GM12878 (cell line): ENCODE data around the gene C15orf61. TPM values are rescaled to one million over a fixed set of nuclear protein-coding genes. Genes with fewer than 3 reads are reported as not detected.

Experiments used
- ATAC-seq: fragments of 200-7000 bp; cut with Tn5 transposase; 3 replicates; pipeline ENCODE4 v1.9.1; 2020; ENCODE audit warnings: mild to moderate bottlenecking, moderate library complexity
- BruUV-seq: library from RNA; stranded (reverse); fragments of 400-500 nt; replicated peaks from 2 replicates; lab custom pipeline; 2021; lab: Mats Ljungman, UMichigan
- CTCF ChIA-PET: fragments of 300-600 bp; sonication (Branson Sonifier 250); formaldehyde crosslinking; extraction: SDS; loops from one replicate; lab custom pipeline; 2021; ENCODE audit warnings: inconsistent platforms; lab: Yijun Ruan, JAX
- POLR2A ChIA-PET: fragments of 350-600 bp; formaldehyde crosslinking; extraction: SDS; loops from one replicate; lab custom pipeline; 2021; ENCODE audit warnings: inconsistent platforms; lab: Charles Lee
- RAD21 ChIA-PET: fragments of 300-600 bp; sonication (Branson Sonifier 250); formaldehyde crosslinking; loops from one replicate; lab custom pipeline; 2023; ENCODE audit warnings: antibody characterized with exemption; ENCODE audit not compliant: unreplicated experiment; lab: Charles Lee
- SMC1A ChIA-PET: fragments of 300-600 bp; sonication (Branson Sonifier 250); formaldehyde crosslinking; loops from one replicate; lab custom pipeline; 2023; ENCODE audit not compliant: unreplicated experiment, uncharacterized antibody; lab: Charles Lee
- DNase-seq: peaks from one replicate; pipeline ENCODE4 v3.0.0-alpha.2; 2011; ENCODE audit warnings: low read depth, low spot score
- FAIRE-seq: peaks from 3 replicates; lab custom pipeline; 2011; peaks lifted over from hg19 to GRCh38; lab: Jason Lieb, UNC
- H2AFZ ChIP-seq: 2 replicates; pipeline ENCODE4 v1.6.0; 2011; ENCODE audit warnings: low read depth, low read length, control low read depth; ENCODE audit not compliant: control insufficient read depth
- H3K27ac ChIP-seq: 2 replicates; pipeline ENCODE4 v1.5.1; 2011; ENCODE audit warnings: control low read depth; ENCODE audit not compliant: control insufficient read depth, insufficient read depth
- H3K27me3 ChIP-seq, 2 experiments: replicated peaks in 1 of 2; 2 replicates each; pipeline versions ENCODE4 v1.6.0 to v1.6.1; 2011; ENCODE audit warnings: low read length in 1 of 2; ENCODE audit not compliant: control insufficient read depth in 2 of 2, insufficient read depth in 2 of 2
- H3K36me3 ChIP-seq, 2 experiments: 2 replicates each; pipeline ENCODE4 v1.5.1; 2011; ENCODE audit warnings: low read length in 1 of 2; ENCODE audit not compliant: control insufficient read depth in 2 of 2, insufficient read depth in 2 of 2
- H3K4me1 ChIP-seq: 2 replicates; pipeline ENCODE4 v1.6.1; 2011; ENCODE audit warnings: mild to moderate bottlenecking, low read length, moderate library complexity, mixed read lengths; ENCODE audit not compliant: control insufficient read depth, insufficient read depth
- H3K4me2 ChIP-seq: 2 replicates; pipeline ENCODE4 v1.6.0; 2011; ENCODE audit warnings: control low read depth; ENCODE audit not compliant: control insufficient read depth, insufficient read depth
- H3K4me3 ChIP-seq: fragments of 200-600 bp; sonication (generic); 2 replicates; pipeline ENCODE4 v1.5.1; 2016
- H3K79me2 ChIP-seq: 2 replicates; pipeline ENCODE4 v1.6.0; 2011; ENCODE audit warnings: low read length; ENCODE audit not compliant: control insufficient read depth, insufficient read depth
- H3K9ac ChIP-seq: 2 replicates; pipeline ENCODE4 v1.8.0; 2011; ENCODE audit warnings: low read length, control low read depth, mixed read lengths; ENCODE audit not compliant: control insufficient read depth, insufficient read depth
- H3K9me3 ChIP-seq: replicated peaks from 3 replicates; pipeline ENCODE4 v1.5.1; 2011; ENCODE audit warnings: mild to moderate bottlenecking, low read length; ENCODE audit not compliant: control insufficient read depth, insufficient read depth
- H4K20me1 ChIP-seq: 2 replicates; pipeline ENCODE4 v1.6.0; 2011; ENCODE audit not compliant: control insufficient read depth, insufficient read depth
- CBFB ChIP-seq: IDR thresholded peaks from 2 replicates; pipeline ENCODE4 v1.6.1; 2016; ENCODE audit warnings: antibody characterized with exemption, low read depth
- CHD4 ChIP-seq: fragments of 200-600 bp; sonication (generic); IDR thresholded peaks from 2 replicates; pipeline ENCODE4 v1.6.1; 2016; ENCODE audit warnings: mild to moderate bottlenecking
- EP300 ChIP-seq, 2 experiments: fragments of 150-350 bp in 1 of 2; IDR thresholded peaks; 2 replicates each; pipeline ENCODE4 v1.6.1; 2011 to 2012; ENCODE audit warnings: low read depth in 2 of 2, low read length in 2 of 2, borderline replicate concordance in 1 of 2, improper control_type of control experiment in 1 of 2, inconsistent platforms in 1 of 2; ENCODE audit not compliant: control insufficient read depth in 1 of 2
- HDGF ChIP-seq: fragments of 450-650 bp; IDR thresholded peaks from 2 replicates; pipeline ENCODE4 v1.6.1; 2016; ENCODE audit warnings: antibody characterized with exemption
- KAT2A ChIP-seq: conservative IDR thresholded peaks from 2 replicates; pipeline ENCODE4 v1.6.1; 2011; ENCODE audit warnings: low read depth, low read length; ENCODE audit not compliant: control insufficient read depth
- MXI1 ChIP-seq: fragments of 150-350 bp; IDR thresholded peaks from 2 replicates; pipeline ENCODE4 v1.6.1; 2011; ENCODE audit warnings: low read depth, mild to moderate bottlenecking, inconsistent platforms, low read length, improper control_type of control experiment
- RB1 ChIP-seq: fragments of 450-650 bp; formaldehyde crosslinking; IDR thresholded peaks from 2 replicates; pipeline ENCODE4 v1.6.1; 2017; ENCODE audit warnings: mild to moderate bottlenecking, borderline replicate concordance
- RELA ChIP-seq: fragments of 450-650 bp; IDR thresholded peaks from 2 replicates; pipeline ENCODE4 v1.8.0; 2014; ENCODE audit warnings: borderline replicate concordance; ENCODE audit not compliant: partially characterized antibody
- WGBS: methylation state at CpG from one replicate; pipeline ENCODE4 v1.1.6; 2016; ENCODE audit warnings: low lambda C conversion rate; ENCODE audit not compliant: insufficient replicate concordance, insufficient coverage; ENCODE audit errors: missing lambda C conversion rate; 5-methylcytosine and 5-hydroxymethylcytosine counted together
- in situ Hi-C: fragments of 300-500 bp; cut with MboI; formaldehyde crosslinking; loops from 9 replicates; pipeline ENCODE4 v1.14.3; 2018; ENCODE audit warnings: mixed read lengths
- intact Hi-C: fragments of 100-400 bp; cut with micrococcal nuclease; formaldehyde crosslinking; loops from one replicate; pipeline ENCODE4 v1.14.2; 2022; ENCODE audit not compliant: unreplicated experiment
- polyA plus RNA-seq, 11 experiments: library from polyadenylated mRNA; depleted of rRNA in 4 of 11; unstranded in 6 of 11; stranded (reverse) in 5 of 11; fragments of >200 nt; fragmentation: Nextera tagmentation in 4 of 11; fragmentation: Illumina TruSeq in 1 of 11; extraction: Ambion mirVana in 4 of 11; extraction: Trizol in 1 of 11; gene quantifications; 1 replicate in 1 of 11; 2 replicates in 10 of 11; pipeline versions ENCODE4 v1.2.1 to v1.2.3, GENCODE V29; 2011 to 2016; ENCODE audit warnings: inconsistent platforms in 2 of 11, missing spikeins in 2 of 11, low read depth in 1 of 11
- total RNA-seq, 4 experiments: library from RNA; depleted of rRNA in 3 of 4; stranded (reverse); fragments of >200 nt in 3 of 4; fragmentation: Illumina TruSeq in 1 of 4; extraction: Trizol in 1 of 4; gene quantifications; 2 replicates each; pipeline versions ENCODE4 v1.2.1 to v1.2.3, GENCODE V29; 2013 to 2021
- TF ChIP-seq, protein P1 (sequence below): IDR thresholded peaks from 2 replicates; pipeline ENCODE4 v1.6.1; 2012; ENCODE audit warnings: low read depth, low read length, improper control_type of control experiment
- TF ChIP-seq, protein P2 (sequence below): fragments of 450-650 bp; IDR thresholded peaks from 2 replicates; pipeline ENCODE4 v1.6.1; 2017; ENCODE audit warnings: mild to moderate bottlenecking
- TF ChIP-seq, protein P3 (sequence below): fragments of 450-650 bp; IDR thresholded peaks from 2 replicates; pipeline ENCODE4 v1.6.1; 2016; ENCODE audit warnings: mild to moderate bottlenecking

Gene C15orf61
- total and polyA plus RNA-seq, 10 of the 15 experiments (the other 5 are each of a cell fraction or from before 2014, with no cell fraction given): 1.4 to 8.7 (median 4.3) TPM

DNA sequence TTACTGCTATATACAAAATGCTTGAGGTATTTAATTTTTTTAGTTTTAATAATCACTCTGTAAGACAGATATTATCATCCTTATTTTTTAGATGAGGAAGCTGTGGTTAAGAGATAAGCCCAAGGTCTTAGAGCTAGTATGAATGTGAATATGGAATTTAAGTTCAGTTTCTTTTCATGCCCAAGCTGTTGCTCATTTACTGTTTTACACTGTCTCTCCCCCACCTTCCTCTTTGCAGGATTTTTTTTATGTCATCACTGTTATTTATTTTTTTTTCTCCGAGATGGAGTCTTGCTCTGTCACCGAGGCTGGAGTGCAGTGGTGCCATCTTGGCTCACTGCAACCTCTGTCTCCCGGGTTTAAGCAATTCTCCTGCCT lies 44.0 kb downstream of the C15orf61 start:
- WGBS: 74% methylated on average over 3 of the region's 3 CpGs
- ChIA-PET CTCF (interaction anchor here (1.1 to 1.3 kb wide), 2 partner anchors 15 to 46 kb away, joined by 5 read pairs; no protein-coding TSS in a partner anchor), SMC1A (interaction anchor here (0.6 to 2.2 kb wide), 12 partner anchors 9 to 179 kb away, joined by 3 to 19 read pairs (median 3); no protein-coding TSS in a partner anchor), POLR2A (interaction anchor here (1.3 kb wide), 1 partner anchor 44 kb away, joined by 3 read pairs; the partner anchor contains the start of gene C15orf61), RAD21 (interaction anchor here (0.6 to 1.6 kb wide), 6 partner anchors 37 to 199 kb away, joined by 3 to 4 read pairs (median 3); partner anchors contain the start of gene C15orf61)
- FAIRE-seq (no peak), ATAC-seq (peak; percentile 67), DNase-seq (no peak)
- TF ChIP-seq, protein P1, sequence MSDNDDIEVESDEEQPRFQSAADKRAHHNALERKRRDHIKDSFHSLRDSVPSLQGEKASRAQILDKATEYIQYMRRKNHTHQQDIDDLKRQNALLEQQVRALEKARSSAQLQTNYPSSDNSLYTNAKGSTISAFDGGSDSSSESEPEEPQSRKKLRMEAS: no peak
- TF ChIP-seq CHD4: no peak
- no peak for TF ChIP-seq MXI1
- no peak for TF ChIP-seq RB1
- TF ChIP-seq CBFB: 0 out of 2 replicates have a peak, but pooled peaks have one; percentile 7
- TF ChIP-seq EP300 (IDR thresholded peaks at IDR 0.05; ENCODE audit: borderline replicate concordance in 1 of 2, control insufficient read depth in 1 of 2, low read depth in 2 of 2, low read length in 2 of 2): no peak
- TF ChIP-seq, protein P2, sequence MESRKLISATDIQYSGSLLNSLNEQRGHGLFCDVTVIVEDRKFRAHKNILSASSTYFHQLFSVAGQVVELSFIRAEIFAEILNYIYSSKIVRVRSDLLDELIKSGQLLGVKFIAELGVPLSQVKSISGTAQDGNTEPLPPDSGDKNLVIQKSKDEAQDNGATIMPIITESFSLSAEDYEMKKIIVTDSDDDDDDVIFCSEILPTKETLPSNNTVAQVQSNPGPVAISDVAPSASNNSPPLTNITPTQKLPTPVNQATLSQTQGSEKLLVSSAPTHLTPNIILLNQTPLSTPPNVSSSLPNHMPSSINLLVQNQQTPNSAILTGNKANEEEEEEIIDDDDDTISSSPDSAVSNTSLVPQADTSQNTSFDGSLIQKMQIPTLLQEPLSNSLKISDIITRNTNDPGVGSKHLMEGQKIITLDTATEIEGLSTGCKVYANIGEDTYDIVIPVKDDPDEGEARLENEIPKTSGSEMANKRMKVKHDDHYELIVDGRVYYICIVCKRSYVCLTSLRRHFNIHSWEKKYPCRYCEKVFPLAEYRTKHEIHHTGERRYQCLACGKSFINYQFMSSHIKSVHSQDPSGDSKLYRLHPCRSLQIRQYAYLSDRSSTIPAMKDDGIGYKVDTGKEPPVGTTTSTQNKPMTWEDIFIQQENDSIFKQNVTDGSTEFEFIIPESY: no peak
- no peak for TF ChIP-seq RELA
- 0 out of 2 replicates have a peak, but pooled peaks have one; percentile 48 for TF ChIP-seq HDGF
- TF ChIP-seq, protein P3, sequence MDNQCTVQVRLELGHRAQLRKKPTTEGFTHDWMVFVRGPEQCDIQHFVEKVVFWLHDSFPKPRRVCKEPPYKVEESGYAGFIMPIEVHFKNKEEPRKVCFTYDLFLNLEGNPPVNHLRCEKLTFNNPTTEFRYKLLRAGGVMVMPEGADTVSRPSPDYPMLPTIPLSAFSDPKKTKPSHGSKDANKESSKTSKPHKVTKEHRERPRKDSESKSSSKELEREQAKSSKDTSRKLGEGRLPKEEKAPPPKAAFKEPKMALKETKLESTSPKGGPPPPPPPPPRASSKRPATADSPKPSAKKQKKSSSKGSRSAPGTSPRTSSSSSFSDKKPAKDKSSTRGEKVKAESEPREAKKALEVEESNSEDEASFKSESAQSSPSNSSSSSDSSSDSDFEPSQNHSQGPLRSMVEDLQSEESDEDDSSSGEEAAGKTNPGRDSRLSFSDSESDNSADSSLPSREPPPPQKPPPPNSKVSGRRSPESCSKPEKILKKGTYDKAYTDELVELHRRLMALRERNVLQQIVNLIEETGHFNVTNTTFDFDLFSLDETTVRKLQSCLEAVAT: no peak
- no peak for TF ChIP-seq KAT2A
- intact Hi-C loops (loop anchor here (5.0 kb wide), 1 partner anchor 313 kb away; the partner anchor contains the start of genes AAGAB and IQCH), in situ Hi-C loops (no loop called here)
- Histone ChIP-seq H4K20me1 (no peaks in the 10 kb centered on the region), H3K79me2 (0 out of 2 replicates have a peak, but pooled peaks cover 2% of the 10 kb centered on the region), H3K9ac (no peak overlapping the region), H2AFZ (no peak overlapping the region), H3K27ac (peak overlapping the region; percentile 59), H3K4me3 (no peak overlapping the region), H3K4me1 (peaks cover 41% of the 10 kb centered on the region), H3K36me3 (no peaks in the 10 kb centered on the region), H3K4me2 (peak overlapping the region; percentile 53; the same call in 1 of the 2 replicates), H3K27me3 (no peaks in the 10 kb centered on the region), H3K9me3 (no peaks in the 10 kb centered on the region; the same call in 2 of the 3 replicates)
- BruUV-seq: no TSS peak
